Nephron (organoid): ENCODE data around the gene MED10.
"Not testable (repeated sequence)": the region's sequence is repeated elsewhere in the genome, so short reads cannot be mapped to it uniquely, and the experiment has no call there.

Source experiments
- H3K27ac Mint-ChIP-seq, 3 experiments: 2 replicates each; pipeline ENCODE4 v1.8.0; 2020; ENCODE audit warnings: mixed read lengths in 3 of 3, mild to moderate bottlenecking in 2 of 3, moderate library complexity in 1 of 3
- H3K27me3 Mint-ChIP-seq: 2 replicates; pipeline ENCODE4 v1.8.0; 2021; ENCODE audit warnings: low read depth, mild to moderate bottlenecking, moderate library complexity, mixed read lengths
- H3K36me3 Mint-ChIP-seq: 2 replicates; pipeline ENCODE4 v1.8.0; 2020; ENCODE audit warnings: low read depth, mixed read lengths
- H3K4me1 Mint-ChIP-seq: 2 replicates; pipeline ENCODE4 v1.8.0; 2020; ENCODE audit warnings: mixed read lengths
- H3K4me3 Mint-ChIP-seq, 3 experiments: 2 replicates each; pipeline ENCODE4 v1.8.0; 2020; ENCODE audit warnings: mild to moderate bottlenecking in 3 of 3, mixed read lengths in 3 of 3, moderate library complexity in 2 of 3
- H3K9me3 Mint-ChIP-seq: 2 replicates; pipeline ENCODE4 v1.8.0; 2020; ENCODE audit warnings: mixed read lengths
- TF ChIP-seq, protein P1 (sequence below), 3 experiments: fragments of 200-600 bp; sonication (generic); IDR thresholded peaks; one replicate each; pipeline ENCODE4 v1.5.0; 2021; ENCODE audit warnings: antibody characterized with exemption in 3 of 3; ENCODE audit not compliant: unreplicated experiment in 3 of 3

The MED10 gene

DNA sequence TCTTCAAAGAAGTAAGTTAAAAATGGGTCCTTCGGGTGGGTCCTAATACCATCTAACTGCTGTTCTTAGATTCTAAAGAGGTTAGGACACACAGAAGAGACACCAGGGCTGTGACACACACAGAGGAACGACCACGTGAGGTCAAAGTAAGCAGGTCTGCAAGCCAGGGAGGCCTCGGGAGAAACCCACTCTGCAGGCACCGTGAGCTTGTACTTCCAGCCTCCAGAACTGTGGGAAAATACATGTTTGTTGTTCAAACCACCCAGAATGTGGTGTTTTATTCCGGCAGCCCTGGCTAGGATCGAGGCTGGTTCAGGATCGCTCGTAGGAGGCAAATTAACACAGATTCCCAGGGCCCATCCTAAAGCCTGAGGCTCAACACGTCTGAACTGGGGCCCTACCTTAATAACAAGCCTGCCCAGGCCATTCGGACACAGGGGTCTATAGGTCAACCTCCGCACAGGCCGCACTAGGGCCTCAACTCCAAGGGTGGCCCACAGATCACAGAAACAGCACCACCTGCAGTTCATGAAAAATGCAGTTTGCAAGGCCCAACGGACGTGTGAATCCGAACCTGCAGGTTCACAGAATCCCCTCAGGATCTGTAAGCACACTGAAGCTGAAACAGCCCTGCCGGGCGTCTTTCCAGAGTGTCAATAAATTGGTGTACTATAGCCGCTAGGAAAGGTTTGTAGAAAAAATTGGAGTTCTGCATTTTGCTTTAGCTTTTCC, 7.1 kb downstream of the MED10 start:
- no peak overlapping the region for H3K27ac Mint-ChIP-seq
- TF ChIP-seq, protein P1, sequence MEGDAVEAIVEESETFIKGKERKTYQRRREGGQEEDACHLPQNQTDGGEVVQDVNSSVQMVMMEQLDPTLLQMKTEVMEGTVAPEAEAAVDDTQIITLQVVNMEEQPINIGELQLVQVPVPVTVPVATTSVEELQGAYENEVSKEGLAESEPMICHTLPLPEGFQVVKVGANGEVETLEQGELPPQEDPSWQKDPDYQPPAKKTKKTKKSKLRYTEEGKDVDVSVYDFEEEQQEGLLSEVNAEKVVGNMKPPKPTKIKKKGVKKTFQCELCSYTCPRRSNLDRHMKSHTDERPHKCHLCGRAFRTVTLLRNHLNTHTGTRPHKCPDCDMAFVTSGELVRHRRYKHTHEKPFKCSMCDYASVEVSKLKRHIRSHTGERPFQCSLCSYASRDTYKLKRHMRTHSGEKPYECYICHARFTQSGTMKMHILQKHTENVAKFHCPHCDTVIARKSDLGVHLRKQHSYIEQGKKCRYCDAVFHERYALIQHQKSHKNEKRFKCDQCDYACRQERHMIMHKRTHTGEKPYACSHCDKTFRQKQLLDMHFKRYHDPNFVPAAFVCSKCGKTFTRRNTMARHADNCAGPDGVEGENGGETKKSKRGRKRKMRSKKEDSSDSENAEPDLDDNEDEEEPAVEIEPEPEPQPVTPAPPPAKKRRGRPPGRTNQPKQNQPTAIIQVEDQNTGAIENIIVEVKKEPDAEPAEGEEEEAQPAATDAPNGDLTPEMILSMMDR (IDR thresholded peaks at IDR 0.05; ENCODE audit: unreplicated experiment in 3 of 3) = no peak
- H3K4me3 Mint-ChIP-seq = no peak overlapping the region
- H3K36me3 Mint-ChIP-seq = peaks cover 77% of the 10 kb centered on the region
- no peaks in the 10 kb centered on the region for H3K27me3 Mint-ChIP-seq
- H3K4me1 Mint-ChIP-seq = no peaks in the 10 kb centered on the region
- H3K9me3 Mint-ChIP-seq = no peaks in the 10 kb centered on the region

DNA sequence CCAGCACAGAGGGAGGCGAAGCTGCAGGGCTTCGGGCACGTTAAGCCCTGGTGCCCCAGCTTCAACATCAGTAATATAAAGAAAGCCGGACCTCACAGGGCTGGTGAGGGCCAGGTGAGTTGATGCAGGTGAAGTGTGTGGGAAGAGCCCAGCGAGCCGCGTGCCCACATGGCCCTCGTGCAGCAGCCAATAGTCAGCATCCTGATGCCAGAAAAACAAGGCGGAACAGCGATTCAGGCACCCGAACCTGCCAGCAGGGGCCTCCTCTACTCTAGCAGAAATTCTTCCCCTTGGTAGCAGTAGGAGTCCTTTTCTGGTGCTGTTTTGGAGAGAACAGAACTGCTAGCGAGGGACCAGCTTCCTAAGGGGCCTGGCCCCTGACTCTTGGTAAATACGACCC, 7.8 kb downstream of the MED10 start:
- Mint-ChIP-seq H3K9me3 (no peaks in the 10 kb centered on the region), H3K36me3 (peaks cover 71% of the 10 kb centered on the region), H3K4me3 (no peak overlapping the region), H3K4me1 (no peaks in the 10 kb centered on the region), H3K27ac (no peak overlapping the region), H3K27me3 (no peaks in the 10 kb centered on the region)
- TF ChIP-seq, protein P1 (IDR thresholded peaks at IDR 0.05; ENCODE audit: unreplicated experiment in 3 of 3) = no peak

DNA sequence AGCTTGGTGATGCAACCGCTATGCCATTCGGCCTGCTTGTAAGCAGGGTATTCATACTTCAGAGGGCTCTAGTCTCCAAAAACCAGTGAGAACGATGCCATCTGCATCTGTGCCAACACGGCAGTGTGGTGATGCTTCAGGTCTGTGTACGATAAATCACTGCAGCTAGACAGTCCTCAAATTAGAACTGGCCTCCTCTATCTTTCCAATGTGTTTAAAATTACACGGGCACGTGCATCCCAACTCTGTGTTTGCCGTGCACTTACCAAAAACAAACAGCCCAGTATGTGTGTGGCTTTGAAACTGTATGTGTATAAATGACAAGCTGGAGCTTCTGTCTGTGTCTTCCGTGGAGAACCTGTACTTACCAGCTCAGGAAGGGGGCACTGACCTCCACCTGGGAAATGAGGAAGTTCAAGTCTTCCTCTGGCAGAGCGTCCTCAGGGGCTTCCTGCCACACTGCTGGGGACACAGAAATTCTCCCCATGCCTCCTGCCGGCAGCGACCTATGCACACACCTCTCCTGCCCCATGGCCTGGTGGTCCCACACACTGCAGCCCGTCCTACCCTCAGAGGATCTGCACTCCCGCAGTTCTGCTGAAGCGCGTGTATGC, 12.3 kb downstream of the MED10 start:
- peaks cover 3% of the 10 kb centered on the region for H3K9me3 Mint-ChIP-seq
- no peaks in the 10 kb centered on the region for H3K4me1 Mint-ChIP-seq
- peaks cover 31% of the 10 kb centered on the region for H3K36me3 Mint-ChIP-seq
- TF ChIP-seq, protein P1 (IDR thresholded peaks at IDR 0.05; ENCODE audit: unreplicated experiment in 3 of 3) = no peak
- H3K4me3 Mint-ChIP-seq = no peak overlapping the region
- H3K27me3 Mint-ChIP-seq = no peaks in the 10 kb centered on the region
- H3K27ac Mint-ChIP-seq = no peak overlapping the region

DNA sequence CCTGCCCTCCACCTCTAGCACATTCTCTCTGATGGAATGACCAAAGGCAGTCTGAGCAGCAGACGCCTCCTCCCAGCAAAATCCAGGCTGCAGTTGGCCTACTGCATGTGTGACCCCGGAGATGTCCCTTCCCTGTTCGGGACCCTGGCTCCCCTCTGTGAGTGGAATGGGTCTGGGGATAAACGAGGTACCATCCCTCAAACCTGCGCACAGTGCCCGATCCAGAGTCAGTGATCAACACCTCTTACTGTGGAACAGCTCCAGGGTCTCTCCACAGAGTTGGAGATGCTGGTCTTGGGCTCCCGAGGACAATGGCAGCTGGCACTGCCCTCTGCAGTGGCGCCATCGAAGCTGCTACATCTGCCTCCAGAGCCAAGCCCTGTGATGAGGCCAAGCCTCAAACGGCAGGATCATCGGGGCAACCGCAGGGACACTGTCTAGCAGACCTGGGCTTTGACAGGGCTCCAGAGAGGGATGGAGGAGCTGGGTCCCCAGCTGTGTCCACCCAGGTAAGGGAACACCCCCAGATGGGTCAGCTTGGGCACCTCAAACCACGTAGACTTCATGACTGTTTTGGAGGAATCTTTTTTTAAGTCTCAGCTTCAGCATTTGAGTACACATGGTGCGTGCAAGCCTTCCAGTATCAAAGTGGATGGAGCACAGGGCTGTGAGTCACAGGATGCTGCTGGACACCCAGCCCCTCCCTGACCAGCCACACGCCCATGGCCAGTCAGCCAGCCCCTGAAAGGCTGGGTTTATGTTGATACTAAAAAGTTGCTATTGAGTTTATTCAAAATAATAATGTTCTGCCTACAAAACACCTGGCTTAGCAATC, 13.0 kb downstream of the MED10 start:
- Mint-ChIP-seq H3K27ac (no peak overlapping the region), H3K4me1 (no peaks in the 10 kb centered on the region), H3K9me3 (peaks cover 3% of the 10 kb centered on the region), H3K36me3 (peaks cover 25% of the 10 kb centered on the region), H3K4me3 (no peak overlapping the region), H3K27me3 (no peaks in the 10 kb centered on the region)
- TF ChIP-seq, protein P1 (IDR thresholded peaks at IDR 0.05; ENCODE audit: unreplicated experiment in 3 of 3) = no peak

DNA sequence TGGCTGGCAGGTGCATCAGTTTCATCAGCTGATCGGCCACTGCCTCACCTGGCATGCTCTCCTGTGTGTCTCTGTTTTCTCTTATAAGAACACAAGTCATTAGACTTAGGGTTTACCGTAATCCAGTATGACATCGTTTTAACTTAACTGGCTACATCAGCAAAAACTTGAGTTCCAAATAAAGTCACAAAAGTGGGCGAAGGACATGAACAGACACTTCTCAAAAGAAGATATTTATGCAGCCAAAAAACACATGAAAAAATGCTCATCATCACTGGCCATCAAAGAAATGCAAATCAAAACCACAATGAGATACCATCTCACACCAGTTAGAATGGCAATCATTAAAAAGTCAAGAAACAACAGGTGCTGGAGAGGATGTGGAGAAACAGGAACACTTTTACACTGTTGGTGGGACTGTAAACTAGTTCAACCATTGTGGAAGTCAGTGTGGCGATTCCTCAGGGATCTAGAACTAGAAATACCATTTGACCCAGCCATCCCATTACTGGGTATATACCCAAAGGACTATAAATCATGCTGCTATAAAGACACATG, 14.8 kb downstream of the MED10 start:
- H3K4me3 Mint-ChIP-seq, H3K4me1 Mint-ChIP-seq, H3K27me3 Mint-ChIP-seq, H3K9me3 Mint-ChIP-seq, H3K27ac Mint-ChIP-seq, H3K36me3 Mint-ChIP-seq: not testable (repeated sequence)

DNA sequence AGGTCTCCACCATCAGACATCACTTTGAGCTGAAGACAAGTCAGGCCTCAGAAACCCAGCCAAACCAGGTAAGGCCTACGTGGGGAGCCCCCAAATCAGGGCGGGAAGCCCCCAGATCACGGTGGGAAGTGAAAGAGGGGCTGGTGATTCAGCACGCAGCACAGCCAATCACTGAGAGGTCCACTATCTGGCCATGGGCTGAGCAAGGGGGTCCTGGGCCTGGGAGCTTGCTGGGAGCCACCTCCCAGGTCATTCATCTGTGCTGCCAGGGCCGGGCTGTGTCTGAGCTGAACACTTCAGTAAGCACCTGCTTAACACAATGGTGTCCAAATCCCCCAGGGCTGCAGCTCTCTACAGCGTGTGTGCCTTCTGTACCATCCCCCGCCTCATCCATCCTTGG, 15.5 kb downstream of the MED10 start:
- TF ChIP-seq, protein P1 (IDR thresholded peaks at IDR 0.05; ENCODE audit: unreplicated experiment in 3 of 3) = no peak
- Mint-ChIP-seq H3K27ac (no peak overlapping the region), H3K27me3 (no peaks in the 10 kb centered on the region), H3K36me3 (peaks cover 7% of the 10 kb centered on the region), H3K4me3 (no peak overlapping the region), H3K4me1 (no peaks in the 10 kb centered on the region), H3K9me3 (peaks cover 3% of the 10 kb centered on the region)
